Cerebellar nuclear complex (tissue), 1 donor: Measurements from ENCODE around the gene KCNJ11.

Experiments used
- DNase-seq, 2 experiments: peaks; one replicate each; lab custom pipeline; 2025; lab: John Stamatoyannopoulos, UW

KCNJ11 gene

GRCh38 chr11:17353821-17354600 lies 34.4 kb downstream of the KCNJ11 start:
- peak in 1 of 2 experiments; percentile 62 for DNase-seq

- peak in 1 of 2 experiments; percentile 62 for DNase-seq
These were observed 35.3 kb downstream of the KCNJ11 start for GRCh38 chr11:17352950-17353820.

GRCh38 chr11:17351510-17352176 lies 36.8 kb downstream of the KCNJ11 start, which contains the start of gene NCR3LG1:
Gene NCR3LG1, plus strand, starts transcription at chr11:17351800. Its CDS starts 170 bp downstream, at chr11:17351970.
- DNase-seq, result peak in 1 of 2 experiments; percentile 43

GRCh38 chr11:17351172-17351509 lies 37.3 kb downstream of the KCNJ11 start:
- no peak for DNase-seq

- no peak for DNase-seq
These were observed 37.8 kb downstream of the KCNJ11 start for GRCh38 chr11:17350455-17351171.

- DNase-seq, result no peak
These were observed 40.8 kb downstream of the KCNJ11 start for GRCh38 chr11:17347676-17348075.

DNA sequence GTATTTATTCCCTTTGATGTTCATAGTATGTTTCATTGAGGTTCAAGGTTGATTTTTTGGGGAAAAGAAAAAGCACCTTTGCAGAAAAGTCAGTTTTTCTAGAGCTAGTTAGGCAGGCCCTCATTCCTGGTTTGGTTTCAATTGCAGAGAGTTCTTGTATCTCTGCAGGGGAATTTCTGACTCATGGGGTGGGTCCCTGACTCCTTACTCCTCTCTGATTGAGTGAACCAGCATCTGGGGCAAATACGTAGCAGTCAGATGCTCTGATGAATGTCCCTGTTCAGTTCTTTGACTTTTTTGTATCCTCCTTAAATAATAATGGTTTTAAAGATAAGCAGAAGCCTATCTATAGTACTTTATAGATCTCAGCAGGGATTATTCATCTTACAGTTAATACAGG lies 44.6 kb downstream of the KCNJ11 start:
- no peak for DNase-seq

DNA sequence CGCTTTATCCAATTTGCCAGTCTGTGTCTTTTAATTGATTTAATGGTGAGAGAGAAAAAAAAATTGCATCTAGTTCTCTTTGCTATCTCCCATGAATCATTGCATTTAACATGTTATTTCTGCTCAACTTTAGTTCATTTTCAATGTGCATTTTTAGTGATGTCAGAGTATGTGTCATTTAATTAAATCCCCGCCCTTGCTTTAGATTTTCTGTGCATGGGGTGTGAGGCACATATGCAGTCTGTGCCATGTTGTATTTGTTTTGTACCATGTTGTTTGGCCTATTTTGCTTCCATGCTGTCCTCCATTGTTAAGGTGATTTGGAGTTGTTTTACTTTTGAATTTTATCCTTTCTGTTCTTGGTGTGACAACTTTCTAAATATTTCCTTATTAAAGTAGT lies 45.2 kb downstream of the KCNJ11 start:
- no peak for DNase-seq
